GM19193 (cell line): Measurements from ENCODE around the gene MTPN.

Source experiments
- POLR2A ChIP-seq: IDR thresholded peaks from 4 replicates; pipeline ENCODE4 v1.6.1; 2011; ENCODE audit not compliant: insufficient read depth, insufficient read length; ENCODE audit errors: extremely low read depth

The MTPN gene, protein sequence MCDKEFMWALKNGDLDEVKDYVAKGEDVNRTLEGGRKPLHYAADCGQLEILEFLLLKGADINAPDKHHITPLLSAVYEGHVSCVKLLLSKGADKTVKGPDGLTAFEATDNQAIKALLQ

DNA sequence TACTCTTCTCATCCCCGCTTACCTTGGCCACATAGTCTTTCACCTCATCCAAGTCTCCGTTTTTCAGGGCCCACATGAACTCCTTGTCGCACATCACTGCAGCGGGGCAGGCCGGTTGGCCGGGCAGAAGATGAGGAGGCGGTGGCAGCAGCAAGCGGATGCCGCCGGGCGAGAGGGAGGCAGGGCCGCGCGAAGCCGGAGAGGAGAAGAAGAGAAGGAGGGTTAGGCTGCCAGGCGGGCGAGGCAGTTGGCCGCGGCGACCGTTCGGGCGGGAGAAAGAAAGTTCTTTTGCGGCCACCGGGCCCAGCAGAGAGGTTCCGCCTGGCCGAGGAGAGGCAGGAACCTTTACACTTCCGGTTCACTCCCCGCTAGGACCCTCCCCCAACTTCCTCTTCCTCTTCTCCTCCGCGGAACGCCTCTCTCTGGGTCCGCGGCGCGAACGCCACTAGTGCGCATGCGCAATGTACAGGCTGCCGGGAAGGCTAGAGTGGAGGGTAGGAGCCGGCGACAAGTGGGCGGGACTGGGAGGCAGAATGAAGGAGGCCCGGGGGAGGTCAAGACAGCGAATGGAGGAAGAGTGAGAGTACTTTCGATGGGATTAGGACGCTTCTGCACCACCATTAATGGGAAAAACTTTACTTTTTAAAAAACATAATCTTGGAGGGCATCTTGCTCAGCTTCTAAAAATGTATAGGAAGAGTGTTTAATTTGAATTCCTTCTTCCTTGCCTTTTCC lies at the start of gene MTPN:
TSS of gene MTPN (minus strand) at position 353 of the 735 bp plus-strand sequence. CDS start at position 94, 259 bp downstream.
- peak; percentile 70 for TF ChIP-seq POLR2A

DNA sequence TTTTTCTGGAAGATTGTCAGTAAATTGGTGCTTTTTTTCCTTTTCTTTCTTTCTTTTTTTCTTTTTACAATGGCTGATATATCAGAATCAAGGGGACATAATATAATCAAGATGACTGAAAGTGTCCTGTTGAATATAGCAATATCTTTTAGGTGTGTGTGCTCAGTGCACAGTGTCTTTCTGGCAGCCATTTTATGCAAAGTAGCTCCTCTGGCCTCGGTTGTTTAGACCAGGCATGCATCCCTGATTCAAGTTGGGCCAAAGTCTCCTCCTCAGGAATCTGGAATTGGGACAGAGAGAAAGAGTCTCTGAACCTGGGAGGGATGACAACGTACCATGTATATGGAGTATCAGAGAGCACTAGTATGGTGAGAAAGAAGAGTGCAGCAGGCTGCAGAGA lies 49.0 kb upstream of the MTPN start:
- TF ChIP-seq POLR2A, result no peak

DNA sequence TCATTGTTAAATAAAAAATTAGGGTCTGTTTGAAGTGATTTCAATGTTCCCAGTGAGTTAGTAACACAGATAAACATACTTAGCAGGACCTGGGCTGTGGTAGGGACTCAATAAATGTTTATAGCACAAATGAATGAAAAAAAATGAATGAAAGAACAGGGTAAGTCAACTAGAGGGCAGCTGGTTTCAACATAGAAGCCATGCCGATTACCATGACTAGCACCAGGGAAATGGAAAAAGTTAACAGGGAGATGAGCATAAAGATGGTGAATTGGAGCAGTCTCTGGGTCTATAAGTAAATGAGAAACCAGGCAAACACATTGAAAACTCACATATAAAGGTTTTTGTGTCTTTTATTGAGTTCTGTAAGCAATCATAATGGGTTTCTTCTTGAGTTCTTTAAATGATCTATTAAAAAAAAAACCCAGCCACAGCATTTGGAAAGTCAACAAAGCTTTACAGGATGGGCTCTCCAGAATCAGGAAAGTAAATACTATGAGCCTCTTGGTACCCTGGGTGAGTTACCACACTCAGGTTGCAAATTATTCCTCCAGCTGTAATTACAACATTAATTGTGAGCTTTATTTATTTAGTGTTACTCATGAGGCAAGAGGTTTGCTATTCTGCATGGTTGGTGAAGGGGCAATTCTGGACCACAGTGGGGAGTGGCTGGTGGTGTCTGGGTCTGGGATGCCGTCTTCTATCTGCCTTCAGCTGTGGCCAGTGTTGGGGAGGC lies 46.1 kb upstream of the MTPN start:
- TF ChIP-seq POLR2A, result no peak

DNA sequence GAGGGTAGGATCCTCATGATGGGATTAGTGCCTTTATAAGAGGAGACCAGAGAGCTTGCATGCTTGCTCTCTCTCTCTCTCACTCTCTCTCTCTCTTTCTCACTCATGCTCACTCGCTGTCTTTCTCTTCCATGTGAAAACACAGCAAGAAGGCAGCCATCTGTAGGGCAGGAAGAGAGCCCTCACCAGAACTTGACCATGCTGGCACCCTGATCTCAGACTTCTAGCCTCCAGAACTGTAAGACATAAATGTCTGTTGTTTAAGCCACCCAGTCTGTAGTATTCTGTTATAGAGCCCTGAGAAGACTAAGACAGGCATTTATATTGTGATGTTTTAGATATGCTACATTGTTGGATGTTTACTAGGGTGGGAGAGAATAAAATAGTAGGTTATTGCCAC lies 43.4 kb upstream of the MTPN start:
- no peak for TF ChIP-seq POLR2A

DNA sequence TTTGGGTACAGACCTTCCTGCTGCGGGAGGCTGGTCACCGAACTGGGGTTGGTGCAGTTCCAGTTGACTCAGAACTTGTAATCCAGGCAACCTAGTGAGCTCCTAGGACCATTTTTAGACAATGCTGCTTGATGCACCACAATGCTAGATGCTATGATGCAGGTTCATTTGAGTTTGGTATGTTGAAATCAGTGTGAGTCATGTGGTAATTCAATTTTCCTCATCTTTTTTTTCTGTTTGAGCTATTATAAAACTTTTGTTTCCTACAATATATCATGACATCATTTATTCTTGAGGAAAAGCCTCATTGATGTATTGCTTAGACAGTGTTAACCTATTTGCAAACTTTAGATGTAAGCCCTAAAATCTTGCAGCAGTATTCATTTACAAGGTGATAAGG lies 40.9 kb upstream of the MTPN start:
- no peak for TF ChIP-seq POLR2A

DNA sequence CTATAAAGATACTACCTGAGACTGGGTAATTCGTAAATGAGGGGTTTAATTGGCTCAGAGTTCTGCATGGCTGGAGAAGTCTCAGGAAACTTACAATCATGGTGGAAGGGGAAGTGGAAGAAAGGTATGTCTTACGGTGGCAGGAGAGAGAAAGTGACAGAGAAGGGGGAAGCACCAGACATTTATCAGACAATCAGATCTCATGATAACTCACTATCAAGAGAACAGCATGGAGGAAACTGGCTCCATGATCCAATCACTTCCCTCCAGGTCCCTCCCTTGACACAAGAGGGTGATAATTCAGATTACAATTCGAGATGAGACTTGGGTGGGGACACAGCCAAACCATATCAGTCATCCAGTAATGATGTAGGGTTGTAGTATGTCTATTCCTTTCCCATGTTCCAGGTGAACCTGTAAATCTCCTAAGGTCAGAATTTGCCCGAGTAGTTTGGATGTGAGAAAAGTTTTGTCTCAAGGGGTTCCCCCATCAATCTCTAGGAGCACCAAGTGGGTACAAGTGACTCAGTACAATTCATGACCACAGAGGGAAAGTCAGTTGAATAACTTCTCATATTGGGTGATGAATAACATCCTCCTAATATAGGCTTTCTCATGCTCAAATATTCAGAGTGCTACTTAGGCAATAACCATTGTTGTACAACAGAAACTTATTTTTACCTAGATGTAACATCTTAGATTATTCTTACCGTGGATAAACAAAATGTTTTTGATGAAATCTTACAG lies 39.7 kb upstream of the MTPN start:
- TF ChIP-seq POLR2A, result no peak

DNA sequence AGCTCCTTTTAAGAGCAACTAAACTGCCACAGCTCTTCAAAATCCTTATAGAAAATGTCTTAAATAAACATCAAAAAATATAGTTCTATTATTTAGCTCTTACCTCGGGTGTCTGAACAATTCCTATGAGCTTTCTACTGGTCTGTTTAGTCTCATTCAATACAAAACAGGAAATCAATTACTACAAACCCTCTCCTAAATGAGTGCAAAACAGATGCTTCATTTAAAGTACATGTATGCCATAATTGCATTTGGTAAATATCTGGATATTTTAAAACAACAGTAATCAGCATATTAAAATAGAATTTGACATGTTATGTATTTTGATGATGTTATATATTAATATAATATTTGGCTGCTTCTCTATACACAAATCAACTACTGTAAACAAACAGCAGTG lies 38.5 kb upstream of the MTPN start:
- TF ChIP-seq POLR2A, result no peak

DNA sequence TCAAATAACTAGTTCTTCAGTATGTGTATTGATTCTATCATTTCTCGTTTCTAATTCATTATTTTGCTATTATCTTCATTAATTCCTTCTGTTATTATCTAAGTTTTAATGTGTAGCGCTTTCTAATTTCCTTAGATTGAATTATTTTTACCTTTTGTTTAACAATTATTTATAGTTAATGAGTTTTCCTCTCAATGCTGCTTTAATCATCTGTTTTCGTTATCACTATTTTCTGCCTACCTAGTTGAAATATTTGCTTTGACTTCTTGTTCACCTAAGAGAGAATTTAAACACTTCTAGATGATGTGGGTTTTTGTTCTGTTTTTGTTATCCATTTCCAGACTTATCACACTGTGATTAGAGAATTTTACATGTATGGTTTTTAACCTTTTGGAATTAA lies 37.5 kb upstream of the MTPN start:
- no peak for TF ChIP-seq POLR2A

DNA sequence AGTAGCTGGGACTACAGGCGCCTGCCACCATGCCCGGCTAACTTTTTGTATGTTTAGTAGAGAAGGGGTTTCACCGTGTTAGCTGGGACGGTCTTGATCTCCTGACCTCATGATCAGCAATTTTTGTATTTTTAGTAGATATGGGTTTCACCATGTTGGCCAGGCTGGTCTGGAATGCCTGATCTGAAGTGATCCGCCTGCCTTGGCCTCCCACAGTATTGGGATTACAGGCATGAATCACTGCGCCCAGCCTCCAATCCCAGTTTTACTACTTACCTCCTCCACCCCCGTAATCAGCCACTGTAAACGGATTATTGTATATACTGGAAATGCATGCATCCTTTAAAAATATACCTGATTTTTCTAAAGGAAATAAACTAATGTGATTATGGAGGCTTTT lies 35.1 kb upstream of the MTPN start:
- TF ChIP-seq POLR2A, result no peak

DNA sequence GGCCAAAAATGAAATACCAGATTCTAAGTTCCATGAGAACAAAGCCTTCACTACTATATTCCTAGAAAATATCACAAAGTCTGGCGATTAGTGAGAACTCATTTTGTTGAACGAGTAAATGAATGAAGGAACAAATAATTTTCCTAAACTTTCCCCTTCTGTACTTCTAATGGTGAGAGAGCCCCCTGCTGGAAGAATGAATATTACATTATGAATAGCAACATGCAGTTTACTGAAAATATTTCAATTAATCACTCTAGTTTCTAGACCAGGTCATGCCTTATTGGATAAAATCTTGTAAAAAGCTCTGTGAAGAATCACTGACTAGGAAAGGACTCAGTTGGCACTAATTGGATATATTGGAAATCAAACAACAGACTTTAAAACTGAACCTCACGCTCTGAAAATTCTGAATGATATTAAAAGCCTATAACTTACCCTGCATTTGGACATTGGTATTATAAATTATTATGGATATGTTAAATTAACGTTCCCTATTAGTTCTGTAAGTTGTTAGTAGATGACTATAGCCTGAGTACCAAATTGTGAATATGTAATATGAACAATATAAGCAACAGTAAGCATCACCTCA lies 32.4 kb upstream of the MTPN start:
- TF ChIP-seq POLR2A, result no peak

DNA sequence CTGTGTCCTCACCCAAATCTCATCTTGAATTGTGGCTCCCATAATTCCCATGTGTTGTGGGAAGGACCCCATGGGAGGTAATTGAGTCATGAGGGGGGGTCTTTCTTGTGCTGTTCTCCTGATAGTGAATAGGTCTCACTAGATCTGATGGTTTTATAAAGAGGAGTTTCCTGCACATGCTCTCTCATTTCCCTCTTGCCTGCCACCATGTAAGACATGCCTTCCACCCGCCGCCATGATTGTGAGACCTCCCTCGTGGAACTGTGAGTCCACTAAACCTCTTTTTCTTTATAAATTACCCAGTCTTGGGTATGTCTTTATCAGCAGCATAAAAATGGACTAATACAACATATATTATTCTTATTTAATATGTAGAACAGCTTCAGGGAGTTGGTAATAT lies 29.0 kb upstream of the MTPN start:
- no peak for TF ChIP-seq POLR2A

DNA sequence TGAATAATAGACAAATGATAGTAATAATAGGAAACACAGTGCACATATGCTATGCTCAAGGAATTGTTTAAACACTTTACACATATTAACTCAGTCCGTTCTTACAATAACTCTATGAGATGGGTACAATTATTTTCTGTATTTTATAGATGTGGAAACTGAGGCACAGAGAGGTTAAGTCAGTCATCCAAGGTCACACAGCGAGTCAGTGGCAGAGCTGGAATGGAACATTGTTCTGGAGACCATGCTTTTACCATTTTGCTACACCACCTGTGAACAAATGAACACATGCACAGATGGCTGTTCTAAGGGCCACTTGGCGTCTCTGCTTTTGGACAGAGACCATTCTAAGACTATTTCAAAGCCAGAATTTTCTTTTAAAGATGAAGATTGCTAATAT lies 26.9 kb upstream of the MTPN start:
- no peak for TF ChIP-seq POLR2A

DNA sequence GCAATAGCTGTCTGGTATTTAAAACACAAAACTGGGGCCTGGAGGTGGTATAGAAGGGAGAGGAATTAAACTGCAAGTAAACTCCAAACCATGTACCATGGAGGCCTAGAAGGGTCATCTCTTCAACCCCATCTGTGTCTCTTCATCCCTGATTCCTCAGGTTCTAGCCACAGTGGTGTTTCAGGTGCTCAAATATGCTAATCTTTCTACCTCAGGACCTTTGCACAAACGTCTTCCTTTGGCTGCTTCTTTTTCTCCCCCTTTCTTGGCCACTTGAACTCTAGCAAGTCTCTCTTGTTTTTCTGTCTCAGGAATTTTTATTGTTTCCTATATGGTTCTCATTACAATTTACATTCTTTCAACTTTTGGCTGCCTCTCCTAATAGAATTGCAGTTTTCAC lies 25.6 kb upstream of the MTPN start:
- no peak for TF ChIP-seq POLR2A

DNA sequence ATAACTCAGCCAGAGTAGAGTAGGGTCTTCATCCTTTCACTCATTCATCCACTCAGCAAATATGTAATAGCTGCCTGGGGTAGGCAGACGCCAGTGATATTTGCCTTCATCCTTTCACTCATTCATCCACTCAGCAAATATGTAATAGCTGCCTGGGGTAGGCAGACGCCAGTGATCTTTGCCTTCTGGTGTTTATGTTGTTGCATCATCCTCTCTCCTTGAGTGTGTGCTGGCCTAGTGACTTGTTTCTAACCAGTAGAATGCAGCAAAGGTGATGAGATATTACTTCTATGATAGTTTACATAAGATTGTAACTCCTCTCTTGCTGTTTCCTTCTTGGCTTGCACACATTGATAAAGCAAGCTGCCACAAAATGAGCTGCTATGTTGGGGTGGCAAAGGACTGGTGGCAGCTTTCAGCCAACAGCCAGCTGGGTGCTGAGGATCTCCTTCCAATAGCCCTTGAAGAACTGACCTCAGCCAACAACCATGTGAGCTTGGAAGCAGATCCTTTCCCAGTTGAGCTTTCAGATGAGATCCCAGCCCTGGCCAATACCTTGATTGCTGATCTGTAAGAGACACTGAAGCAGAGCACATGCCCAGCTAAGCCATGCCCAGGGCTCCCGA lies 23.2 kb upstream of the MTPN start:
- no peak for TF ChIP-seq POLR2A

DNA sequence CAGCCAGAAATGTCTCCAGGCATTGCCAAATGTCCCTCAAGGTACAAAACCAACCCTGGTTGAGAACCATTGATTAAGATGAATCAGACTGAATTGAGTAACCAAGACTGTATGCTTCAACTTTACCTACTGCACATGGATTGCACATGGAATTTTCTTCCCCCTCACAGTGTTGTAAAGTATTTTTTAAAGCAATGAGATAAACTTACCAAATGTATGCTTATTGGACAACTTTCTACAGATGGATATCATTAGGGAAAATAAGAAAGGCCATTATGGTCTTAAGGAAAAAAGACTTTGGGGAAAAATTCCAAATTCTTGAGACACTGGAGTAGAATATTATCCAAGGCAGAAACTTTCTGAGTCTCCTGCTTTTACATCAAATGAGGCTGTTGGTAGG lies 20.9 kb upstream of the MTPN start:
- TF ChIP-seq POLR2A, result no peak

DNA sequence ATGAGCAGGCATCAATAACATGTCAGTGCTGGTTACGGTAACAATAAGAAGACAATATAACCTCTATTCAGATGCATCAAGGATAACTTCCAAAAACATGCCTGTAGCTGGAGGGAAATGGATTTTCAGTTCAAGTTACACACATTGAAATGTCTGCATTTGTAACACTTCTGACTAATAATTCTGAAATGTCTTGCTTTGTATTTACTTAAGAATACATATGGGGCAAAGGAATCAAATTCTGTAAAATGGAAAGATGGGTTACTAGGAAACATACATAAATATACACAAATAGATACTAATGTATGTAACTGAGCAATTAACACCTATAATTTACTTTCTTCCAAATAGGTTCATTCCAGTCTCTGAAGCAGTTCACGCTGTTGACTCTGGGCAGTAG lies 18.6 kb upstream of the MTPN start:
- TF ChIP-seq POLR2A, result no peak
